Small intestine (tissue), 7 donors: ENCODE measurements around the gene MOB2. TPM values are rescaled to one million over a fixed set of nuclear protein-coding genes. Genes with fewer than 3 reads are reported as not detected.

Experiments
- DNase-seq, 2 donors: peaks; one replicate each; pipeline versions ENCODE4 v3.0.0 to v3.0.0-alpha.2; 2013
- FAIRE-seq: peaks from 2 replicates; lab custom pipeline; 2012; peaks lifted over from hg19 to GRCh38; lab: Jason Lieb, UNC
- H3K27ac ChIP-seq, 3 donors: one replicate each; pipeline ENCODE4 v1.5.1; 2013; ENCODE audit warnings: low read length in 2 of 3, mild to moderate bottlenecking in 2 of 3, control low read depth in 1 of 3, inconsistent platforms in 1 of 3, low read depth in 1 of 3, moderate library complexity in 1 of 3
- H3K27me3 ChIP-seq, 3 donors: one replicate each; pipeline ENCODE4 v1.6.1; 2013; ENCODE audit warnings: low read length in 3 of 3, inconsistent platforms in 1 of 3; ENCODE audit not compliant: control insufficient read depth in 3 of 3, insufficient read depth in 3 of 3
- H3K36me3 ChIP-seq, 3 donors: one replicate each; pipeline ENCODE4 v1.6.1; 2013; ENCODE audit warnings: low read length in 3 of 3, inconsistent platforms in 1 of 3, low read depth in 1 of 3, mild to moderate bottlenecking in 1 of 3, moderate library complexity in 1 of 3; ENCODE audit not compliant: control insufficient read depth in 3 of 3, insufficient read depth in 2 of 3
- H3K4me1 ChIP-seq, 3 donors: one replicate each; pipeline ENCODE4 v1.6.1; 2013; ENCODE audit warnings: low read length in 2 of 3, inconsistent platforms in 1 of 3, low read depth in 1 of 3, mild to moderate bottlenecking in 1 of 3, moderate library complexity in 1 of 3; ENCODE audit not compliant: control insufficient read depth in 3 of 3, insufficient read depth in 2 of 3
- H3K4me3 ChIP-seq, 3 donors: one replicate each; pipeline ENCODE4 v1.5.1; 2013; ENCODE audit warnings: low read length in 3 of 3, control low read depth in 1 of 3, inconsistent platforms in 1 of 3, low read depth in 1 of 3, mild to moderate bottlenecking in 1 of 3, moderate library complexity in 1 of 3
- H3K9me3 ChIP-seq, 2 donors: one replicate each; pipeline ENCODE4 v1.6.1; 2013; ENCODE audit warnings: low read depth in 1 of 2, low read length in 1 of 2; ENCODE audit not compliant: control insufficient read depth in 2 of 2, insufficient read depth in 1 of 2
- WGBS, 3 donors: extraction: QIAGEN DNeasy Blood & Tissue Kit; methylation state at CpG; one replicate each; pipeline ENCODE4 v1.1.7; 2013; 5-methylcytosine and 5-hydroxymethylcytosine counted together
- polyA plus RNA-seq, 4 donors: library from polyadenylated mRNA; stranded (reverse) in 3 of 4; unstranded in 1 of 4; fragments of 200-250 nt in 3 of 4; fragments of 120-200 nt in 1 of 4; gene quantifications; one replicate each; pipeline versions ENCODE4 v1.2.1 to v1.2.3, GENCODE V29; 2013
- donor health status: healthy with polysubstance abuse.
- donor health status: control.
- donor health status: control.
- donor health status: Bipolar disorder and iron deficiency.
- donor health status: healthy.

The MOB2 gene
- polyA plus RNA-seq, 4 donors: 28.3 to 48.6 (median 42.0) TPM

- H3K27ac ChIP-seq: no peak overlapping the region
- H3K9me3 ChIP-seq: peaks cover 0 to 28% of the 10 kb centered on the region in 2 donors
- H3K4me3 ChIP-seq: no peak overlapping the region
- FAIRE-seq: no peak
- 94 to 96% (median 95%) methylated on average over 14 to 16 of the region's 16 CpGs for WGBS, 3 donors
- H3K36me3 ChIP-seq: peaks cover 0 to 50% (median 0%) of the 10 kb centered on the region in 3 donors
- no peaks in the 10 kb centered on the region for H3K27me3 ChIP-seq
- H3K4me1 ChIP-seq: peaks cover 0 to 13% (median 0%) of the 10 kb centered on the region in 3 donors
- no peak for DNase-seq
Measured at GRCh38 chr11:1463056-1463455, 23.5 kb downstream of the MOB2 start.

GRCh38 chr11:1462698-1462975, 23.9 kb downstream of the MOB2 start:
- H3K4me1 ChIP-seq: peaks cover 0 to 13% (median 0%) of the 10 kb centered on the region in 3 donors
- H3K4me3 ChIP-seq: no peak overlapping the region
- DNase-seq (no peak), FAIRE-seq (no peak)
- H3K27ac ChIP-seq: no peak overlapping the region
- peaks cover 0 to 28% of the 10 kb centered on the region in 2 donors for H3K9me3 ChIP-seq
- H3K27me3 ChIP-seq: no peaks in the 10 kb centered on the region
- 80 to 90% (median 89%) methylated on average over 13 of the region's 13 CpGs for whole genome bisulfite sequencing, 3 donors
- H3K36me3 ChIP-seq: peaks cover 0 to 48% (median 0%) of the 10 kb centered on the region in 3 donors

- Histone ChIP-seq H3K36me3 (peaks cover 0 to 49% (median 0%) of the 10 kb centered on the region in 3 donors), H3K27ac (no peak overlapping the region), H3K4me3 (no peak overlapping the region), H3K27me3 (no peaks in the 10 kb centered on the region), H3K9me3 (peaks cover 0 to 28% of the 10 kb centered on the region in 2 donors), H3K4me1 (peaks cover 0 to 16% (median 0%) of the 10 kb centered on the region in 3 donors)
- FAIRE-seq (no peak), DNase-seq (no peak)
- WGBS, 3 donors: 88 to 90% (median 89%) methylated on average over 46 of the region's 46 CpGs
Measured at GRCh38 chr11:1461826-1462697, 24.5 kb downstream of the MOB2 start.

- no peak for DNase-seq
- peaks cover 0 to 28% of the 10 kb centered on the region in 2 donors for H3K9me3 ChIP-seq
- peaks cover 0 to 25% (median 0%) of the 10 kb centered on the region in 3 donors for H3K4me1 ChIP-seq
- peak overlapping the region in 2 of 3 donors; percentile 45 to 74 for H3K27ac ChIP-seq
- 70 to 81% (median 79%) methylated on average over 41 to 50 of the region's 50 CpGs for WGBS, 3 donors
- no peak overlapping the region for H3K4me3 ChIP-seq
- no peak for FAIRE-seq
- H3K36me3 ChIP-seq: peaks cover 0 to 45% (median 0%) of the 10 kb centered on the region in 3 donors
- no peaks in the 10 kb centered on the region for H3K27me3 ChIP-seq
Measured at GRCh38 chr11:1460986-1461825, 25.4 kb downstream of the MOB2 start.

- Histone ChIP-seq H3K9me3 (peaks cover 0 to 26% of the 10 kb centered on the region in 2 donors), H3K4me1 (peaks cover 0 to 30% (median 0%) of the 10 kb centered on the region in 3 donors), H3K4me3 (no peak overlapping the region), H3K36me3 (peaks cover 0 to 38% (median 0%) of the 10 kb centered on the region in 3 donors), H3K27me3 (no peaks in the 10 kb centered on the region), H3K27ac (peak overlapping the region in 2 of 3 donors; percentile 45 to 74)
- 65 to 85% (median 75%) methylated on average over 30 to 44 of the region's 44 CpGs for WGBS, 3 donors
- DNase-seq (no peak), FAIRE-seq (no peak)
Measured at GRCh38 chr11:1460396-1460985, 26.1 kb downstream of the MOB2 start.

GRCh38 chr11:1459764-1460395, 26.7 kb downstream of the MOB2 start:
- Histone ChIP-seq H3K4me1 (peaks cover 0 to 33% (median 0%) of the 10 kb centered on the region in 3 donors), H3K9me3 (peaks cover 0 to 21% of the 10 kb centered on the region in 2 donors), H3K36me3 (peaks cover 0 to 32% (median 0%) of the 10 kb centered on the region in 3 donors), H3K27me3 (no peaks in the 10 kb centered on the region), H3K4me3 (no peak overlapping the region), H3K27ac (peak overlapping the region in 1 of 3 donors; percentile 52)
- 50 to 60% (median 54%) methylated on average over 22 to 29 of the region's 29 CpGs for WGBS, 3 donors
- FAIRE-seq (no peak), DNase-seq (no peak)

- H3K27me3 ChIP-seq: no peaks in the 10 kb centered on the region
- peaks cover 0 to 14% of the 10 kb centered on the region in 2 donors for H3K9me3 ChIP-seq
- FAIRE-seq (no peak), DNase-seq (no peak)
- H3K36me3 ChIP-seq: peaks cover 0 to 26% (median 0%) of the 10 kb centered on the region in 3 donors
- no peak overlapping the region for H3K4me3 ChIP-seq
- WGBS, 3 donors: 27 to 64% (median 57%) methylated on average over 13 to 14 of the region's 14 CpGs
- H3K27ac ChIP-seq: peak overlapping the region in 1 of 3 donors; percentile 48
- peaks cover 0 to 33% (median 0%) of the 10 kb centered on the region in 3 donors for H3K4me1 ChIP-seq
Measured at GRCh38 chr11:1459219-1459575, 27.4 kb downstream of the MOB2 start.
